NOMO-1 (cell line): ENCODE data around the gene ACTR5.
"Not testable (repeated sequence)": the region's sequence is repeated elsewhere in the genome, so short reads cannot be mapped to it uniquely, and the experiment has no call there.

Source experiments
- DNase-seq, 2 experiments: peaks; one replicate each; lab custom pipeline; 2025; ENCODE audit not compliant: unreplicated experiment in 2 of 2; lab: John Stamatoyannopoulos, UW

ACTR5 gene

GRCh38 chr20:38804682-38805501 lies 56.6 kb downstream of the ACTR5 start:
- DNase-seq: peak; percentile 67 to 76

DNA sequence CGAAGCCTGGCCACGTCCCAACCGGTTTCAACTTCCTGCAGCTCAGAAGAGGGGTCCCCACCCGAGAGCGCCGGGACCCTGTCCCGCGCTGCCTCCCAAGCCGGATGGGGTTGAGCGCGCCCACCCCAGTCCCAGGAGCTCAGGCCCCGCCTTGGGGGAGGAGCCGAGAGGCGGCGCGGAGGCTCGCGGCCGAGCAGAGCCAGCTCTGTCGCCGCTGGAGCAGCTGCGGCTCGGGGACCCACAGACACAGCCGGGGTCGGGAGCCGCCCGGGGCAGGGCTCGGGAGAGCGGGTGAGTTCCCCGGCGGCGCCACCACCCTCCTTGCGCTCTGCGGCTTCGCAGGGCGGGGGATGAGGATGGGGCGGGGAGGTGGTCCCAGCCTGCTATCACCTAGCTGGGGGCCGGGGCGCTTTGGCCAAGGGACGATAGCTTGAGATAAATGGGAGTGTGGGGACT lies 57.3 kb downstream of the ACTR5 start, which contains the start of gene PPP1R16B:
Gene PPP1R16B, plus strand, starts transcription at position 196 of the 456 bp plus-strand sequence. CDS start 30,229 bp downstream, outside the sequence.
- DNase-seq: peak in 1 of 2 experiments; percentile 40

GRCh38 chr20:38805958-38806854 lies 57.9 kb downstream of the ACTR5 start:
- no peak for DNase-seq

DNA sequence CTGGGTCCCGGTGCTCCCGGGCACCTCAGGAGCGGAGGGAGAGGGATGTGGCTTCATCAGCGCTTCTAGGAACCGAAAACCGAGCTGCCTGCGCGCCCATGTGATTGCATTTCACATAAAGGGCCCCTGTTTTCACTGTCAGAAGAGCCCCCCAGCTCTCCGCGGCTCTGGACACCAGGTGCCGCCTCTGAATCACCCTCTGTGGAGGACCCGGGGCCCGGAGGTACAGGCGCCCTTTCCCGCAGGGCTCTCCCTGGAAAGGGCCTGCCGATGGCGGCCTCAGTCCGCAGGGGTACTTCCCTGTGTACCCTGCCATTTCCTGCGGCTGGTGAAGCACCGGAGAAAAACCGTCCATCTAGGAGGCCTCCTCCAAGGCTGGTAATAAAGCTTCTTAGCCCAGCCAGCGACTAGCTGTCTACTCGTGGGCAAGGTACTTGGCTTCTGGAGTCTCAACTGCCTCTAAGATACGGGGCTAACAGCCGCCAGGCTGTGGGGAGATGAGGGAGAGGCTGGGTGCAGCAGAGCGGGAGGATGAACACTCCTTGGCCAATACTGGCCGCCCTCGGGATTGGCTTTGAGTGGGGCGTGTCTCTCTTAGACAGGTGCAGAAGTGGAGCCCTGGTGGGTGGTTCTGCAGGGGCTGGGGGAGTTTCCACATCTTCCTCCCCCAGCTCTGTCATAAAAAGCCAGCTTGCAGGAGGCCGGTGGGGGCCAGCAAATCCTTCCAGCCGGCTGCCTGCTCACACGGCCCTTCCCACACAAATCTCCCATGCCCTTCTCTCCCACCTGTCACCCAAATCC lies 58.8 kb downstream of the ACTR5 start:
- DNase-seq: no peak

- DNase-seq: no peak
Measured at GRCh38 chr20:38809942-38810341, 61.7 kb downstream of the ACTR5 start.

- no peak for DNase-seq
Measured at GRCh38 chr20:38810926-38811630, 62.8 kb downstream of the ACTR5 start.

- DNase-seq: no peak
Measured at GRCh38 chr20:38811769-38812168, 63.5 kb downstream of the ACTR5 start.

GRCh38 chr20:38812182-38812581 lies 63.9 kb downstream of the ACTR5 start:
- DNase-seq: no peak

GRCh38 chr20:38812709-38813573 lies 64.7 kb downstream of the ACTR5 start:
- DNase-seq: no peak

- not testable (repeated sequence) for DNase-seq
Measured at GRCh38 chr20:38813574-38813962, 65.3 kb downstream of the ACTR5 start.

- no peak for DNase-seq
Measured at GRCh38 chr20:38815446-38815845, 67.2 kb downstream of the ACTR5 start.

DNA sequence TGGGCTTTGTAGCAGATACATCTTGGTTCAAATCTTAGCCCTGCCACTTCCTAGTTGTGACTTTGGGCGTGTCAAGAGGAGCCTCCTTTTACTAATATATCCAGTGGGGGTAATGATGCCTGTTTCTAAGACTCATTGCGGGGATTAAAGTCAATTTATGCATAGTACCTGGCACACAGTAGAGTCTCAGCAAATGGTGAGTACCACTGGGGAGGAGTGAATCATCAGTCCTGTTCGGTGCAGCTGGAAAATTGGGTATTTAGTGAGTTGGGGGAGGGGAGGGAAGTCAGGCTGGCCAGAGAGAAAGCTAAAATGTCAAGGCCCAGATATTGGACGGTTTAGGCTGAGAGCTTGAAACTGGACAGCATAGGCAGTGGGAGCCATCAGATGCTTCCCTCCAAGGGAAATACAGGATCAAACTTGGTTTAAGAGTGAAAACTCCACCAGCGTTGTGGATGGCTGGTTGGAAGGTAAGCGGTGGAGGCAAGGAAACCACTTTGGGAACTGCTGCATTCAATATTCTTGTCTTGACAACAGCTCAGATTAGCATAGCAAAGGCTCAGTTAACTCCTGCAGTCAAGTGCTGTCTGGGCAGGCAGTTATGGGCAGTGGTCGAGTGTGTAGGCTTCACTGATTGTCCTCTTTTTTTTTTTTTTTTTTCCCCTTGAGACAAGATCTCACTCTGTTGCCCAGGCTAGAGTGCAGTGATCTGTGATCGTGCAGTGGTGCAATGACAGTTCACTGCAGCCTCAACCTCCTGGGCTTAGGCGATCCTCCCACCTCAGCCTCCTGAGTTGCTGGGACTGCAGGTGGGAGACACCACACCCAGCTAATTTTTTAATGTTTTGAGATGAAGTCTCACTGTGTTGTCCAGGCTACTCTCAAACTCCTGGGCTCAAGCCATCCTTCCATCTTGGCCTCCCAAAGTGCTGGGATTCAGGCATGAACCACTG lies 70.1 kb downstream of the ACTR5 start:
- DNase-seq: no peak
